LNCaP clone FGC (cell line): ENCODE results near the gene BET1.
"Not testable (repeated sequence)": the region's sequence is repeated elsewhere in the genome, so short reads cannot be mapped to it uniquely, and the experiment has no call there.

Source experiments
- DNase-seq: peaks from one replicate; pipeline ENCODE4 v3.0.0-alpha.2; 2011; ENCODE audit warnings: low read depth
- H3K4me3 ChIP-seq: 2 replicates; pipeline ENCODE4 v1.5.1; 2011; ENCODE audit warnings: mild to moderate bottlenecking, low read depth, low read length, control low read depth
- TF ChIP-seq, protein P1 (sequence below): IDR thresholded peaks from 2 replicates; pipeline ENCODE4 v1.5.1; 2012; ENCODE audit warnings: mild to moderate bottlenecking; ENCODE audit not compliant: control insufficient read depth, insufficient read depth; ENCODE audit errors: extremely low read depth

The BET1 gene

GRCh38 chr7:94039368-94040035, 35.3 kb upstream of the BET1 start:
- H3K4me3 ChIP-seq, result no peak overlapping the region
- TF ChIP-seq, protein P1, sequence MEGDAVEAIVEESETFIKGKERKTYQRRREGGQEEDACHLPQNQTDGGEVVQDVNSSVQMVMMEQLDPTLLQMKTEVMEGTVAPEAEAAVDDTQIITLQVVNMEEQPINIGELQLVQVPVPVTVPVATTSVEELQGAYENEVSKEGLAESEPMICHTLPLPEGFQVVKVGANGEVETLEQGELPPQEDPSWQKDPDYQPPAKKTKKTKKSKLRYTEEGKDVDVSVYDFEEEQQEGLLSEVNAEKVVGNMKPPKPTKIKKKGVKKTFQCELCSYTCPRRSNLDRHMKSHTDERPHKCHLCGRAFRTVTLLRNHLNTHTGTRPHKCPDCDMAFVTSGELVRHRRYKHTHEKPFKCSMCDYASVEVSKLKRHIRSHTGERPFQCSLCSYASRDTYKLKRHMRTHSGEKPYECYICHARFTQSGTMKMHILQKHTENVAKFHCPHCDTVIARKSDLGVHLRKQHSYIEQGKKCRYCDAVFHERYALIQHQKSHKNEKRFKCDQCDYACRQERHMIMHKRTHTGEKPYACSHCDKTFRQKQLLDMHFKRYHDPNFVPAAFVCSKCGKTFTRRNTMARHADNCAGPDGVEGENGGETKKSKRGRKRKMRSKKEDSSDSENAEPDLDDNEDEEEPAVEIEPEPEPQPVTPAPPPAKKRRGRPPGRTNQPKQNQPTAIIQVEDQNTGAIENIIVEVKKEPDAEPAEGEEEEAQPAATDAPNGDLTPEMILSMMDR, result no peak
- DNase-seq, result no peak

- H3K4me3 ChIP-seq, result no peak overlapping the region
- no peak for DNase-seq
- TF ChIP-seq, protein P1, result no peak
These were observed 27.7 kb upstream of the BET1 start for GRCh38 chr7:94031865-94032264.

DNA sequence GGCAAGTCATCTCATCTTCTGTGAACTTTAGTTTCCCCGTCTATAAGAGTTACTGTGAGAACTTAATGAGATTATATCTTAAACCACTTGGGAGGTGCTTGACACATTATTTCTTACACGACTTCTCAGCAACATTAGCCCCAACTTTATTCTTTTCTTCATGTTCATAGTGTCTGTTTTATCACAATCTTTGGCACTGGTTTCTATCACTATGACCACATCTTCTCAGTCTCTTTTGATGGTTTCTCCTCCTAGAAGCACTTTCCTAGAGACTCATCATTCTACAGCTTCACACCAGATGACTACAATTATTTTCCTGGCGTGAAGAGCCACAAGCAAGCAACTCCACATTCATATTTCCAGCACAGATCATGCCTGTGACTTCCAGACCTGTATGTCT, 26.5 kb upstream of the BET1 start:
- TF ChIP-seq, protein P1, result no peak

GRCh38 chr7:94029976-94030375, 25.8 kb upstream of the BET1 start:
- TF ChIP-seq, protein P1, result no peak
- no peak for DNase-seq
- no peak overlapping the region for H3K4me3 ChIP-seq

More for the DNA sequence above, 26.5 kb upstream of the BET1 start:
- no peak overlapping the region for H3K4me3 ChIP-seq
- no peak for DNase-seq

- DNase-seq, result no peak
- no peak overlapping the region for H3K4me3 ChIP-seq
- TF ChIP-seq, protein P1, result no peak
These were observed 24.6 kb upstream of the BET1 start for GRCh38 chr7:94028768-94029167.

- not testable (repeated sequence) for DNase-seq, H3K4me3 ChIP-seq
These were observed 22.5 kb upstream of the BET1 start for GRCh38 chr7:94026619-94027018.

GRCh38 chr7:94022550-94022949, 18.4 kb upstream of the BET1 start:
- DNase-seq, result no peak
- TF ChIP-seq, protein P1, result no peak
- no peak overlapping the region for H3K4me3 ChIP-seq
